Endothelial cell of umbilical vein (primary cell): ENCODE measurements around the gene C1orf53. TPM values are rescaled to one million over a fixed set of nuclear protein-coding genes. Genes with fewer than 3 reads are reported as not detected.

Experiments
- BruUV-seq: library from RNA; stranded (reverse); fragments of 400-500 nt; replicated peaks from 2 replicates; lab custom pipeline; 2021; lab: Mats Ljungman, UMichigan
- CTCF ChIA-PET: fragments of 300-600, 350-600 bp; sonication (Branson Sonifier 250); formaldehyde crosslinking; loops from one replicate; lab custom pipeline; 2021; ENCODE audit warnings: antibody characterized with exemption, inconsistent platforms; lab: Charles Lee
- POLR2A ChIA-PET: fragments of 300-600, 350-600 bp; sonication (Branson Sonifier 250); formaldehyde crosslinking; loops from one replicate; lab custom pipeline; 2021; ENCODE audit warnings: antibody characterized with exemption, inconsistent platforms; lab: Charles Lee
- DNase-seq: peaks from one replicate; pipeline ENCODE4 v3.0.0-alpha.2; 2011; ENCODE audit warnings: low read depth, low spot score
- FAIRE-seq: peaks from 2 replicates; lab custom pipeline; 2011; peaks lifted over from hg19 to GRCh38; lab: Jason Lieb, UNC
- H2AFZ ChIP-seq: 2 replicates; pipeline ENCODE4 v1.6.0; 2012; ENCODE audit warnings: low read depth, low read length, control low read depth, inconsistent platforms
- H3K27ac ChIP-seq: 2 replicates; pipeline ENCODE4 v1.5.1; 2011; ENCODE audit warnings: low read depth, mild to moderate bottlenecking, control low read depth, low read length, moderate library complexity; ENCODE audit not compliant: insufficient read depth
- H3K27me3 ChIP-seq, 2 experiments: 2 replicates each; pipeline versions ENCODE4 v1.6.0 to v1.6.1; 2011; ENCODE audit warnings: low read length in 2 of 2, mixed read lengths in 1 of 2; ENCODE audit not compliant: control insufficient read depth in 2 of 2, insufficient read depth in 2 of 2
- H3K36me3 ChIP-seq, 2 experiments: 2 replicates in 1 of 2; 3 replicates in 1 of 2; pipeline ENCODE4 v1.5.1; 2011; ENCODE audit warnings: low read length in 2 of 2, mild to moderate bottlenecking in 1 of 2, moderate library complexity in 1 of 2; ENCODE audit not compliant: control insufficient read depth in 2 of 2, insufficient read depth in 2 of 2; ENCODE audit errors: extremely low read depth in 1 of 2
- H3K4me1 ChIP-seq: 3 replicates; pipeline ENCODE4 v1.5.1; 2011; ENCODE audit warnings: mild to moderate bottlenecking, low read length; ENCODE audit not compliant: control insufficient read depth, insufficient read depth; ENCODE audit errors: extremely low read depth
- H3K4me2 ChIP-seq: 2 replicates; pipeline ENCODE4 v1.6.1; 2011; ENCODE audit warnings: low read length, control low read depth, mixed read lengths; ENCODE audit not compliant: insufficient read depth
- H3K4me3 ChIP-seq, 3 experiments: fragments of 200-600 bp in 1 of 3; sonication (generic), shearing (Covaris generic) in 1 of 3; replicated peaks in 1 of 3; 2 replicates each; pipeline ENCODE4 v1.5.1; 2011 to 2016; ENCODE audit warnings: control low read depth in 3 of 3, low read length in 3 of 3, mild to moderate bottlenecking in 2 of 3, inconsistent platforms in 1 of 3, low read depth in 1 of 3, moderate library complexity in 1 of 3; ENCODE audit not compliant: insufficient read depth in 1 of 3
- H3K79me2 ChIP-seq: 2 replicates; pipeline ENCODE4 v1.6.0; 2012; ENCODE audit warnings: low read length, inconsistent platforms; ENCODE audit not compliant: control insufficient read depth, insufficient read depth
- H3K9ac ChIP-seq: replicated peaks from 2 replicates; pipeline ENCODE3; 2011; ENCODE audit warnings: low read length, control low read depth; ENCODE audit not compliant: insufficient read depth; ENCODE audit errors: extremely low read depth
- H3K9me1 ChIP-seq: replicated peaks from 3 replicates; pipeline ENCODE4 v1.6.0; 2011; ENCODE audit warnings: mild to moderate bottlenecking, low read length; ENCODE audit not compliant: control insufficient read depth, insufficient read depth; ENCODE audit errors: extremely low read depth
- H3K9me3 ChIP-seq: replicated peaks from 2 replicates; pipeline ENCODE4 v1.5.1; 2012; ENCODE audit warnings: low read length, inconsistent platforms; ENCODE audit not compliant: control insufficient read depth, insufficient read depth
- H4K20me1 ChIP-seq: replicated peaks from 2 replicates; pipeline ENCODE3; 2011; ENCODE audit warnings: mild to moderate bottlenecking, low read length; ENCODE audit not compliant: control insufficient read depth, insufficient read depth; ENCODE audit errors: extremely low read depth
- CTCF ChIP-seq, 2 donors: IDR thresholded peaks; 1 replicate in 1 of 2; 2 replicates in 1 of 2; pipeline ENCODE4 v1.5.1; 2011; ENCODE audit warnings: low read length in 2 of 2, mild to moderate bottlenecking in 2 of 2, moderate library complexity in 2 of 2, control low read depth in 1 of 2, inconsistent platforms in 1 of 2, low read depth in 1 of 2; ENCODE audit not compliant: insufficient read depth in 1 of 2; ENCODE audit errors: extremely low read depth in 1 of 2
- EZH2 ChIP-seq: IDR thresholded peaks from 2 replicates; pipeline ENCODE4 v1.6.1; 2012; ENCODE audit warnings: borderline replicate concordance, low read depth, mild to moderate bottlenecking, moderate library complexity, low read length, inconsistent platforms; ENCODE audit not compliant: severe bottlenecking
- FOS ChIP-seq: IDR thresholded peaks from 2 replicates; pipeline ENCODE4 v1.6.1; 2011; ENCODE audit warnings: mild to moderate bottlenecking, low read length, moderate library complexity, borderline replicate concordance; ENCODE audit not compliant: insufficient read depth
- GATA2 ChIP-seq: IDR thresholded peaks from 2 replicates; pipeline ENCODE4 v1.7.0; 2011; ENCODE audit warnings: low read depth, mild to moderate bottlenecking, moderate library complexity, mixed read lengths, low read length; ENCODE audit not compliant: insufficient read length, insufficient read depth
- JUN ChIP-seq: IDR thresholded peaks from 2 replicates; pipeline ENCODE4 v1.6.1; 2011; ENCODE audit warnings: borderline replicate concordance, low read depth; ENCODE audit not compliant: insufficient read length, insufficient read depth
- MAX ChIP-seq: IDR thresholded peaks from 2 replicates; pipeline ENCODE4 v1.6.1; 2011; ENCODE audit not compliant: insufficient read depth, insufficient read length
- MYC ChIP-seq: IDR thresholded peaks from one replicate; pipeline ENCODE4 v1.6.1; 2011; ENCODE audit warnings: mild to moderate bottlenecking, low read depth, low read length
- POLR2A ChIP-seq: IDR thresholded peaks from 2 replicates; pipeline ENCODE4 v1.6.1; 2012; ENCODE audit warnings: low read depth, mild to moderate bottlenecking, control low read depth, low read length
- POLR2AphosphoS5 ChIP-seq: IDR thresholded peaks from 2 replicates; pipeline ENCODE4 v1.6.1; 2012; ENCODE audit warnings: low read depth, mild to moderate bottlenecking, control low read depth, low read length, moderate library complexity; ENCODE audit not compliant: insufficient read depth
- dilution Hi-C: fragments of 300-500 bp; cut with MboI; formaldehyde crosslinking; loops from one replicate; pipeline ENCODE4 v1.15.0; 2019; ENCODE audit warnings: low sequenced_read_pairs; ENCODE audit not compliant: extremely low pct_ligation_motif_present
- intact Hi-C: fragments of 100-400 bp; cut with micrococcal nuclease; formaldehyde crosslinking; loops from one replicate; pipeline ENCODE4 v1.10.0; 2022
- polyA plus RNA-seq, 4 experiments: library from polyadenylated mRNA; depleted of rRNA in 3 of 4; stranded (reverse) in 3 of 4; unstranded in 1 of 4; fragments of >200 nt; gene quantifications; 2 replicates each; pipeline versions ENCODE4 v1.2.1 to v1.2.3, GENCODE V29; 2011 to 2012; ENCODE audit warnings: missing spikeins in 1 of 4
- total RNA-seq: library from RNA; stranded (reverse); gene quantifications from 2 replicates; pipeline ENCODE4 v1.2.3, GENCODE V29; 2021

Gene C1orf53
- total and polyA plus RNA-seq, 2 donors (not counting 3 experiments of a cell fraction or from before 2014, with no cell fraction given): 3.5 to 6.5 TPM

GRCh38 chr1:197942042-197942441 is 39.6 kb downstream of the C1orf53 start:
- H4K20me1 ChIP-seq: no peaks in the 10 kb centered on the region
- dilution Hi-C loops (no loop called here), intact Hi-C loops (no loop called here)
- no peaks in the 10 kb centered on the region for H3K4me1 ChIP-seq
- no TSS peak for BruUV-seq
- no peak overlapping the region for H3K4me2 ChIP-seq
- no peak overlapping the region for H2AFZ ChIP-seq
- H3K9me1 ChIP-seq: no peaks in the 10 kb centered on the region
- TF ChIP-seq MAX: no peak
- no peak for TF ChIP-seq EZH2
- no peak for TF ChIP-seq MYC
- no peak for TF ChIP-seq CTCF (IDR thresholded peaks at IDR 0.05; ENCODE audit: extremely low read depth in 1 of 2, insufficient read depth in 1 of 2, low read depth in 1 of 2, low read length in 2 of 2)
- no peak for TF ChIP-seq POLR2A
- TF ChIP-seq POLR2AphosphoS5: no peak
- TF ChIP-seq FOS: no peak
- no peak for TF ChIP-seq JUN
- TF ChIP-seq GATA2: no peak
- no peak overlapping the region for H3K27ac ChIP-seq
- DNase-seq: no peak
- no peaks in the 10 kb centered on the region for H3K9me3 ChIP-seq
- ChIA-PET CTCF (no interaction called here), POLR2A (no interaction called here)
- H3K36me3 ChIP-seq: no peaks in the 10 kb centered on the region
- H3K9ac ChIP-seq: no peak overlapping the region
- no peaks in the 10 kb centered on the region for H3K27me3 ChIP-seq
- H3K4me3 ChIP-seq: no peak overlapping the region
- H3K79me2 ChIP-seq: no peaks in the 10 kb centered on the region
- FAIRE-seq: no peak
